ENCODE data around the gene TRPC5OS.

- TF ChIP-seq POLR2A (IDR thresholded peaks at IDR 0.05; ENCODE audit: extremely low read depth, insufficient read length) (no peak), CTCF (IDR thresholded peaks at IDR 0.05; ENCODE audit: low read depth, low read length) (no peak)
Measured at GRCh38 chrX:111829345-111829744, 46.6 kb upstream of the TRPC5OS start.
